Testis (tissue), 3 donors: Measurements from ENCODE around the gene BAK1. TPM values are rescaled to one million over a fixed set of nuclear protein-coding genes. Genes with fewer than 3 reads are reported as not detected.

ENCODE experiments used
- polyA plus RNA-seq: library from polyadenylated mRNA; stranded (reverse); fragments of 350-450 nt; fragmentation: Illumina TruSeq; extraction: RNeasy Lipid Tissue Mini Kit (QIAGEN cat#74804); gene quantifications from one replicate; pipeline ENCODE4 v1.2.3, GENCODE V29; 2014; ENCODE audit warnings: low read depth, low replicate concordance; ENCODE audit not compliant: insufficient read depth
- small RNA-seq, 2 donors: library from RNA; depleted of rRNA; stranded (forward); fragments of <200 nt; gene quantifications; one replicate each; pipeline ENCODE3, GENCODE V24; 2016
- total RNA-seq, 2 donors: library from RNA; depleted of rRNA; stranded (reverse); fragments of >200 nt; gene quantifications; one replicate each; pipeline ENCODE4 v1.2.3, GENCODE V29; 2016

BAK1 gene
- total and polyA plus RNA-seq, 3 donors from 2014 or later, result 13.1 to 17.3 (median 14.8) TPM

Small RNA genes within 50 kb of the gene (small RNA-seq; reads per million reads assigned to genes)
- 0 reads per million in 2 donors for gene RF00017

Other genes with a start within 250 kb of the BAK1 start
- 10 to 100 TPM; 19.8 to 22.5 TPM for gene KIFC1, start 188.5 kb downstream of the BAK1 start, total RNA-seq
- gene KIFC1, start 188.5 kb downstream of the BAK1 start, polyA plus RNA-seq, result 20.2 TPM
- 100 to 1,000 TPM; 184 to 218 TPM for gene PHF1, start 169.3 kb downstream of the BAK1 start, total RNA-seq
- 216 TPM for gene PHF1, start 169.3 kb downstream of the BAK1 start, polyA plus RNA-seq
- gene CUTA, start 162.2 kb downstream of the BAK1 start, total RNA-seq, result 100 to 1,000 TPM; 139 to 146 TPM
- 132 TPM for gene CUTA, start 162.2 kb downstream of the BAK1 start, polyA plus RNA-seq
- gene SYNGAP1, start 160.2 kb downstream of the BAK1 start, total RNA-seq, result 10 to 100 TPM; 29.4 to 43.9 TPM
- gene SYNGAP1, start 160.2 kb downstream of the BAK1 start, polyA plus RNA-seq, result 31.5 TPM
- 10 to 100 TPM; 15.2 to 15.7 TPM for gene ZBTB9, start 125.7 kb downstream of the BAK1 start, total RNA-seq
- 16.9 TPM for gene ZBTB9, start 125.7 kb downstream of the BAK1 start, polyA plus RNA-seq
- gene ITPR3, start 41.0 kb upstream of the BAK1 start, total RNA-seq, result 100 to 1,000 TPM in 1 of 2 donors, 10 to 100 TPM in 1; 80.3 to 146 TPM
- 58.2 TPM for gene ITPR3, start 41.0 kb upstream of the BAK1 start, polyA plus RNA-seq
- 10 to 100 TPM; 18.1 to 36.2 TPM for gene UQCC2, start 131.4 kb upstream of the BAK1 start, total RNA-seq
- 119 TPM for gene UQCC2, start 131.4 kb upstream of the BAK1 start, polyA plus RNA-seq
- gene IP6K3, start 166.6 kb upstream of the BAK1 start, total RNA-seq, result under 1 TPM in 1 of 2 donors, not detected in 1; 0.16 TPM
- 0.15 TPM for gene IP6K3, start 166.6 kb upstream of the BAK1 start, polyA plus RNA-seq
- 10 to 100 TPM; 71.2 to 77.0 TPM for gene LEMD2, start 208.9 kb upstream of the BAK1 start, total RNA-seq
- gene LEMD2, start 208.9 kb upstream of the BAK1 start, polyA plus RNA-seq, result 89.5 TPM
- gene MLN, start 223.7 kb upstream of the BAK1 start, total RNA-seq, result not detected
- not detected for gene MLN, start 223.7 kb upstream of the BAK1 start, polyA plus RNA-seq